GM06990 (cell line): ENCODE results near the gene ADORA2A.

Experiments used
- DNase-seq: peaks from one replicate; pipeline ENCODE4 v3.0.0-alpha.2; 2011; ENCODE audit not compliant: insufficient read length; ENCODE audit errors: extremely low read depth
- H3K27me3 ChIP-seq: replicated peaks from 2 replicates; pipeline ENCODE4 v1.6.0; 2011; ENCODE audit warnings: low read length; ENCODE audit not compliant: control insufficient read depth, insufficient read depth
- H3K36me3 ChIP-seq: 2 replicates; pipeline ENCODE4 v1.5.1; 2011; ENCODE audit warnings: low read length; ENCODE audit not compliant: control insufficient read depth, insufficient read depth
- H3K4me3 ChIP-seq: replicated peaks from 2 replicates; pipeline ENCODE4 v1.5.1; 2011; ENCODE audit warnings: low read depth, mild to moderate bottlenecking, control low read depth, low read length
- CTCF ChIP-seq: IDR thresholded peaks from 2 replicates; pipeline ENCODE4 v1.5.1; 2011; ENCODE audit warnings: low read length, control low read depth, mild to moderate bottlenecking, inconsistent platforms; ENCODE audit not compliant: insufficient read depth, poor library complexity, severe bottlenecking

Gene ADORA2A

GRCh38 chr22:24473284-24473683 lies 45.9 kb downstream of the ADORA2A start:
- Histone ChIP-seq H3K27me3 (no peaks in the 10 kb centered on the region), H3K4me3 (no peak overlapping the region), H3K36me3 (no peaks in the 10 kb centered on the region)
- no peak for TF ChIP-seq CTCF
- no peak for DNase-seq

- Histone ChIP-seq H3K4me3 (no peak overlapping the region), H3K27me3 (no peaks in the 10 kb centered on the region), H3K36me3 (no peaks in the 10 kb centered on the region)
- no peak for TF ChIP-seq CTCF
- no peak for DNase-seq
These were observed 46.8 kb downstream of the ADORA2A start for GRCh38 chr22:24474221-24474620.

GRCh38 chr22:24474649-24475255 lies 47.4 kb downstream of the ADORA2A start:
- no peaks in the 10 kb centered on the region for H3K27me3 ChIP-seq
- no peak for DNase-seq
- no peak overlapping the region for H3K4me3 ChIP-seq
- no peaks in the 10 kb centered on the region for H3K36me3 ChIP-seq
- TF ChIP-seq CTCF: no peak

GRCh38 chr22:24481641-24482040 lies 54.2 kb downstream of the ADORA2A start:
- DNase-seq: no peak
- Histone ChIP-seq H3K36me3 (no peaks in the 10 kb centered on the region), H3K4me3 (no peak overlapping the region), H3K27me3 (no peaks in the 10 kb centered on the region)
- TF ChIP-seq CTCF: no peak

- no peak for TF ChIP-seq CTCF
- H3K27me3 ChIP-seq: no peaks in the 10 kb centered on the region
- no peak for DNase-seq
- no peak overlapping the region for H3K4me3 ChIP-seq
- H3K36me3 ChIP-seq: no peaks in the 10 kb centered on the region
These were observed 55.2 kb downstream of the ADORA2A start for GRCh38 chr22:24482575-24482974.

GRCh38 chr22:24482998-24483397 lies 55.6 kb downstream of the ADORA2A start:
- DNase-seq: no peak
- H3K4me3 ChIP-seq: no peak overlapping the region
- no peaks in the 10 kb centered on the region for H3K27me3 ChIP-seq
- no peaks in the 10 kb centered on the region for H3K36me3 ChIP-seq
- no peak for TF ChIP-seq CTCF
